Measurements from ENCODE around the gene YIPF3.

The YIPF3 gene

DNA sequence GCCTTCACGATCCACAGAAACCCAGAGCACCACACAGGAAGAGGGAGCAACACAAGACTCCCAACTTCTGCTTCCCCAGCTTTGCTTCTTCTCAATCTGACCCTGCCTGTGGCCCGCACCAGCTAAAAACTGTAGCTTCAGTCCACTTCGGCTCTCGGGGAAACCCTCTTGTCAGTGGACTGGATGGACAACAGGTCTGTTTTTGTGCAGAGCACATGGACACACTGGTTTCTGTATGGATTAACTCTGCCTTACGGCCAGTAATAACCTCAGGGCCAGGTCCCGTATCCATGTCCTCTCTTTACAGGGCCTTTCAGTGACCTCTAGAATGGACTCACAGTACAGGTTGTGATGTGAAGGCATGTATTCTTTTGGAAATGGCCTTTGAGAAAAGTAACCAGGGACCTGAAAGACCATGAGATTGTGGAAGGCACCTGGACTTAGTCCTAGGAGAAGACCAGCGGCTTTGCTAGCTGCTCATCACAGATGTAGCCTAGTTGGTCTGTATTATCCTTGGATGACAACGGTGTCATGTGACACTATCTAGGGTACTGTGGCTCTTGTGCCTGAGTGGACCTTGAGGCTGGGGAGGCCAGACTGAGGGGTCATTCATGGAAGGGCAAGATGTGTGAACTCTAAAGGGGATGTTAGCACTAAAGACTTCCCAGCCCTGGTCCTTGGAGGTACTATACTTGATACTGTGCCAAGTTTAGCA, 6.0 kb upstream of the YIPF3 start:
- Histone ChIP-seq H3K27me3 (ENCODE audit: insufficient read depth, poor library complexity, severe bottlenecking) (no peaks in the 10 kb centered on the region), H3K4me3 (replicated peaks; ENCODE audit: insufficient read depth, low read length) (no peak overlapping the region), H3K27ac (replicated peaks) (no peak overlapping the region)
- DNase-seq (ENCODE audit: low read depth in 1 of 2, low spot score in 1 of 2): no peak
- TF ChIP-seq, protein P1, sequence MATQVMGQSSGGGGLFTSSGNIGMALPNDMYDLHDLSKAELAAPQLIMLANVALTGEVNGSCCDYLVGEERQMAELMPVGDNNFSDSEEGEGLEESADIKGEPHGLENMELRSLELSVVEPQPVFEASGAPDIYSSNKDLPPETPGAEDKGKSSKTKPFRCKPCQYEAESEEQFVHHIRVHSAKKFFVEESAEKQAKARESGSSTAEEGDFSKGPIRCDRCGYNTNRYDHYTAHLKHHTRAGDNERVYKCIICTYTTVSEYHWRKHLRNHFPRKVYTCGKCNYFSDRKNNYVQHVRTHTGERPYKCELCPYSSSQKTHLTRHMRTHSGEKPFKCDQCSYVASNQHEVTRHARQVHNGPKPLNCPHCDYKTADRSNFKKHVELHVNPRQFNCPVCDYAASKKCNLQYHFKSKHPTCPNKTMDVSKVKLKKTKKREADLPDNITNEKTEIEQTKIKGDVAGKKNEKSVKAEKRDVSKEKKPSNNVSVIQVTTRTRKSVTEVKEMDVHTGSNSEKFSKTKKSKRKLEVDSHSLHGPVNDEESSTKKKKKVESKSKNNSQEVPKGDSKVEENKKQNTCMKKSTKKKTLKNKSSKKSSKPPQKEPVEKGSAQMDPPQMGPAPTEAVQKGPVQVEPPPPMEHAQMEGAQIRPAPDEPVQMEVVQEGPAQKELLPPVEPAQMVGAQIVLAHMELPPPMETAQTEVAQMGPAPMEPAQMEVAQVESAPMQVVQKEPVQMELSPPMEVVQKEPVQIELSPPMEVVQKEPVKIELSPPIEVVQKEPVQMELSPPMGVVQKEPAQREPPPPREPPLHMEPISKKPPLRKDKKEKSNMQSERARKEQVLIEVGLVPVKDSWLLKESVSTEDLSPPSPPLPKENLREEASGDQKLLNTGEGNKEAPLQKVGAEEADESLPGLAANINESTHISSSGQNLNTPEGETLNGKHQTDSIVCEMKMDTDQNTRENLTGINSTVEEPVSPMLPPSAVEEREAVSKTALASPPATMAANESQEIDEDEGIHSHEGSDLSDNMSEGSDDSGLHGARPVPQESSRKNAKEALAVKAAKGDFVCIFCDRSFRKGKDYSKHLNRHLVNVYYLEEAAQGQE (IDR thresholded peaks at IDR 0.05; ENCODE audit: insufficient replicate concordance, low read depth): no peak
- TF ChIP-seq POLR2AphosphoS5 (IDR thresholded peaks at IDR 0.05; ENCODE audit: low read depth) (no peak; the same call in none of the 2 replicates), GABPA (IDR thresholded peaks at IDR 0.05; ENCODE audit: low read depth) (no peak), SPI1 (IDR thresholded peaks at IDR 0.05; ENCODE audit: borderline replicate concordance, low read depth) (no peak)
- TF ChIP-seq, protein P2, sequence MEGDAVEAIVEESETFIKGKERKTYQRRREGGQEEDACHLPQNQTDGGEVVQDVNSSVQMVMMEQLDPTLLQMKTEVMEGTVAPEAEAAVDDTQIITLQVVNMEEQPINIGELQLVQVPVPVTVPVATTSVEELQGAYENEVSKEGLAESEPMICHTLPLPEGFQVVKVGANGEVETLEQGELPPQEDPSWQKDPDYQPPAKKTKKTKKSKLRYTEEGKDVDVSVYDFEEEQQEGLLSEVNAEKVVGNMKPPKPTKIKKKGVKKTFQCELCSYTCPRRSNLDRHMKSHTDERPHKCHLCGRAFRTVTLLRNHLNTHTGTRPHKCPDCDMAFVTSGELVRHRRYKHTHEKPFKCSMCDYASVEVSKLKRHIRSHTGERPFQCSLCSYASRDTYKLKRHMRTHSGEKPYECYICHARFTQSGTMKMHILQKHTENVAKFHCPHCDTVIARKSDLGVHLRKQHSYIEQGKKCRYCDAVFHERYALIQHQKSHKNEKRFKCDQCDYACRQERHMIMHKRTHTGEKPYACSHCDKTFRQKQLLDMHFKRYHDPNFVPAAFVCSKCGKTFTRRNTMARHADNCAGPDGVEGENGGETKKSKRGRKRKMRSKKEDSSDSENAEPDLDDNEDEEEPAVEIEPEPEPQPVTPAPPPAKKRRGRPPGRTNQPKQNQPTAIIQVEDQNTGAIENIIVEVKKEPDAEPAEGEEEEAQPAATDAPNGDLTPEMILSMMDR (IDR thresholded peaks at IDR 0.05; ENCODE audit: insufficient read depth, low read length): no peak

DNA sequence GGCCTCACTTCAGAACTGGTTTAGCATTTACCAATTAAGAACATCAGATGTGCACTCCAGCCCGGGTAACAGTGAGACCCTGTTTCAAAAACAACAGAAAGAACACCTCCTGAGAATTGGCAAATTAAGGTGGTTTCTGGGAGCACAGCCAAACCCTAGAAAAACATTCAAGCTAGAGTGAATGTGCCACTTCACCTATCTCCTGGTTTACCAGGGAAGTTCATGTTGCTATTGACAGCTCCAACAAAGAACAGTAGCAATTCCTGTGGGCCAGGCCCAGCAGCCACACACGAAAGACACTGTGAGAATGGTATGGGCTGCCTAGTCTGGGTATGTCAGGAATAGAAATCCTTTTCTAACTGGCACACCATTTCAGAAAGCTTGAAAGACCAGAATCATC, 5.1 kb upstream of the YIPF3 start:
- H3K27ac ChIP-seq (replicated peaks): no peak overlapping the region
- TF ChIP-seq, protein P2 (IDR thresholded peaks at IDR 0.05; ENCODE audit: insufficient read depth, low read length): no peak
- TF ChIP-seq GABPA (IDR thresholded peaks at IDR 0.05; ENCODE audit: low read depth) (no peak), POLR2AphosphoS5 (IDR thresholded peaks at IDR 0.05; ENCODE audit: low read depth) (no peak), SPI1 (IDR thresholded peaks at IDR 0.05; ENCODE audit: borderline replicate concordance, low read depth) (no peak)
- TF ChIP-seq, protein P1 (IDR thresholded peaks at IDR 0.05; ENCODE audit: insufficient replicate concordance, low read depth): no peak
- no peaks in the 10 kb centered on the region for H3K27me3 ChIP-seq (ENCODE audit: insufficient read depth, poor library complexity, severe bottlenecking)
- DNase-seq (ENCODE audit: low read depth in 1 of 2, low spot score in 1 of 2): no peak
- H3K4me3 ChIP-seq (replicated peaks; ENCODE audit: insufficient read depth, low read length): no peak overlapping the region

DNA sequence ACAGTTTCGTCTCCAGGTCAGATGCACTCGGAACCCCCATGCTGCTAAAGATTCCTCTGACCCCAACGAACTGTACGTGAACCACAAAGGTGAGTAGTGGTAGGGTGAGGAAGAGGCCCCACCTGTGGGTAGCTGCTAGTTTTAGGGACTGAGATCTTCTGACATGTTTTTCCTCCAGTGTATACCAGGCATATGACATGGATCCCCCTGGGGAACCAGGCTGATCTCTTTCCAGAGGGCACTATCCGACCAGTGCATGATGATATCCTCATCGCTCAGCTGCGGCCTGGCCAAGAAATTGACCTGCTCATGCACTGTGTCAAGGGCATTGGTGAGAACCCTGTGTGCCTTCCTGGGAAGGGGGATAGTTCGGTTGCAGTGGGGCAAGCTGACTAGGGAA, 3.4 kb upstream of the YIPF3 start:
- H3K4me3 ChIP-seq (replicated peaks; ENCODE audit: insufficient read depth, low read length): no peak overlapping the region
- no peak overlapping the region for H3K27ac ChIP-seq (replicated peaks)
- TF ChIP-seq SPI1 (IDR thresholded peaks at IDR 0.05; ENCODE audit: borderline replicate concordance, low read depth): no peak
- no peak for TF ChIP-seq GABPA (IDR thresholded peaks at IDR 0.05; ENCODE audit: low read depth)
- TF ChIP-seq, protein P1 (IDR thresholded peaks at IDR 0.05; ENCODE audit: insufficient replicate concordance, low read depth): no peak
- TF ChIP-seq, protein P2 (IDR thresholded peaks at IDR 0.05; ENCODE audit: insufficient read depth, low read length): no peak
- TF ChIP-seq POLR2AphosphoS5 (IDR thresholded peaks at IDR 0.05; ENCODE audit: low read depth): no peak; the same call in 1 of the 2 replicates

More for the DNA sequence above, 3.4 kb upstream of the YIPF3 start:
- no peak for DNase-seq (ENCODE audit: low read depth in 1 of 2, low spot score in 1 of 2)
- H3K27me3 ChIP-seq (ENCODE audit: insufficient read depth, poor library complexity, severe bottlenecking): no peaks in the 10 kb centered on the region

Data from HL-60 (cell line).